ENCODE measurements around the gene EPN1.

Gene EPN1

DNA sequence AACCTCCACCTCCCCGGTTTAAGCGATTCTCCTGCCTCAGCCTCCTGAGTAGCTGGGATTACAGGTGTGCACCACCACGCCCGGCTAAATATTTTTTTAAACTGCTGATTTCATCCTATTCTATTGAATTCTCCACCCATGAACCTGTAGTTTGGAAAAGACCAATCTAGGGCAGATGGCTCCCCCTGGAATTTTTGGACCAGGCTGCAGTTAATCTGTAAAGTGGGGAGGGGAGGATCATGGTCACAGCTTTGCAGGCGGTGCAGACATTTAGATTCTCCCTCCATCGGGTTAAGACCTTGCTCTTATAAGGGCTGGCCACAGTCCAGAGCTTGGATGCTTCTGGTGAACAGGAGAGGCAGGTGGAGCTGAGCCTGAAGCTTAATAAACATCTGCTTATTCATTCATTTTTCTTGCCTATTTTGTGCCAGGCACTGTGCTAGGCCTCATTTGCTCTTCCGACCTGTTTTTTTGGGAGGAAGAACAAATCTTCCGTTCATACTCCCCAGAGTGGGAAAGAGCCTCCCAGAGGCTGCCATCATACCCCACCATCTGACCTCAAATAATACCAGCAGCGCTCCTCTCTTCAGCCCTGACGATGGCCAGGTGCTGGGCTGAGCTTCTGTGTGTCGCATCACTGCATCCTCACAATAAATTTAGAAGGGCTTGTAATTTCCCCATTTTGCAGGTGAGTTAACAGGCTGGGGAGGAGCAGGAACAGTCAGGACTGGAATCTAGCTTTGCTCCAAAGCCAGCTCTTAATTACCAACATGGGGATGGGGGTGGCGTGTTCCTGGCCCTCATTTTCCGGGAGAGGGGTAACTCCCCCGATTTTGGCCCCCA lies 27.9 kb upstream of the EPN1 start:
- DNase-seq = no peak

DNA sequence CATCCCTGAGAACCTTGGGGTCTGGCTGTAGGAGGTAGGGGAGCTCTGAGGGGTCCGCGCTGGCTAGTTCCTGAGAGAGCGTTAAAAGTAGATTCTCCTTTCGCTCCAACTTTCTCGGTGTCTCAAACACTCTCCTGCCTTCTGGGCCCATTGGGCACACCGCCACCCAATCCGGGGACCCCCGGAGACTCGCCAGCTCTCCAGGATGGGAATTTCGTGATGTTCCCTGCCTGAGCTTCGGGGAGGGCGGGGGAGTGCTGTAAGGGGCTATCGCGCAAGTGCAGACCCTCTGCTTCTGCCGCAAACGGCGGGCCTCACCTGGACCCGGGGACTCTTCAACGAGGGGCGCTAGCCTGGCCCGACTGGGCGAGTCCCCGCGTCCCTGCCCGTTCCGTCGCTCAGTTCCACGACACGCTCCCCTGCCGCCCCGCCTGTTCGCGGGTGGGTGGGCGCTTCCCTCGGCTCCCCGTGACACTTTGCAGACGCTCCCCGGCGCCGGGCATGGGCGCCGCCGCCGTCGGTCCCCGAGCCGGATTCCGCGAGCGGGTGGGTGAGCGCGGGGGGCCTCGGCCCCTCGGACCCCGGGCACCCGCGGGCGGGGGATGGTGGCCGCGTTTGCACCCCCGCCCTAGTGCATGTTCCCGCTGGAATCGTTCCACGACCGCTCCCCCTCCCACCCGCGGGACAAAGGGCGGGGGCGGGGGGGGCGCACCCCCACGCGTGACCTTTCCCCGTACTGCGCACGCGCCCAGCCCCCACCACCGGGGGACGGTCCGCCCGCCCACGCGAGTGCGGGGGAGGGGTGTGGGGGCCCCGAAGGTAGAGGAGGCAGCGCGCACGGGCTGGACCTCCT lies 27.1 kb upstream of the EPN1 start, which contains the start of gene CCDC106:
Gene CCDC106, plus strand, starts transcription at position 481 of the 853 bp plus-strand sequence. CDS start 835 bp downstream, outside the sequence.
- no peak for DNase-seq

DNA sequence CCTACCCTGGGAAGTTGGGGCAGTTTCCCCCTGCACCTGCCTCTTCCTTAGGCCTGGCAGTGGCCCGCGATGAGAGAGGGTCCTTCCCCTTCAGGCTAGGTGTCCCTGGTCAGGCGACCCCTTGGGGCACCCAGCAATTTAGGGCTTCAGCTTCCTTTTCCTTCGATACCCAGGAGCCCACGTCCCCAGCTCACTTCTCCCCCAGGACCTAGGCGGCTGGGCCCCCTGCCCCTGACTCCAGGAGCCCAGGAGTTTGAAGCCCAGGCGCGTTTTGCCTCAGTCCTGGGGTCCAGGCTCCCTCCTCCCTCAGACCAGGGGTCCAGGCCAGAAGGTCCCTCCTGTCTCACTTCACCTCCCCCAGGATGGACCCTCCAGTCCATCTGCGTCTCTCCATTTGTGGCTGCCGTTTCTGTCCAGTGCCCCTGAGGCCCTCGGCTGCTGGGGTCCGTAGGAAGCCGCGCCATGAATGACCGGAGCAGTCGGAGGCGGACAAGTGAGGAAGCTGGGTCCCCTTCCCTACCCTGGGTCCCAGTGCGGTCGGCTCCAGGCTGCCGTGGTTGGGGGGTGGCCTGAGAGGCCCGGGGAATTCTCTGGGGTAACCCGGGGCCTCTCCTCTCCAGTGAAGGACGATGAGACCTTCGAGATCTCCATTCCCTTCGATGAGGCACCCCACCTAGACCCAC lies 26.3 kb upstream of the EPN1 start:
- DNase-seq = no peak

DNA sequence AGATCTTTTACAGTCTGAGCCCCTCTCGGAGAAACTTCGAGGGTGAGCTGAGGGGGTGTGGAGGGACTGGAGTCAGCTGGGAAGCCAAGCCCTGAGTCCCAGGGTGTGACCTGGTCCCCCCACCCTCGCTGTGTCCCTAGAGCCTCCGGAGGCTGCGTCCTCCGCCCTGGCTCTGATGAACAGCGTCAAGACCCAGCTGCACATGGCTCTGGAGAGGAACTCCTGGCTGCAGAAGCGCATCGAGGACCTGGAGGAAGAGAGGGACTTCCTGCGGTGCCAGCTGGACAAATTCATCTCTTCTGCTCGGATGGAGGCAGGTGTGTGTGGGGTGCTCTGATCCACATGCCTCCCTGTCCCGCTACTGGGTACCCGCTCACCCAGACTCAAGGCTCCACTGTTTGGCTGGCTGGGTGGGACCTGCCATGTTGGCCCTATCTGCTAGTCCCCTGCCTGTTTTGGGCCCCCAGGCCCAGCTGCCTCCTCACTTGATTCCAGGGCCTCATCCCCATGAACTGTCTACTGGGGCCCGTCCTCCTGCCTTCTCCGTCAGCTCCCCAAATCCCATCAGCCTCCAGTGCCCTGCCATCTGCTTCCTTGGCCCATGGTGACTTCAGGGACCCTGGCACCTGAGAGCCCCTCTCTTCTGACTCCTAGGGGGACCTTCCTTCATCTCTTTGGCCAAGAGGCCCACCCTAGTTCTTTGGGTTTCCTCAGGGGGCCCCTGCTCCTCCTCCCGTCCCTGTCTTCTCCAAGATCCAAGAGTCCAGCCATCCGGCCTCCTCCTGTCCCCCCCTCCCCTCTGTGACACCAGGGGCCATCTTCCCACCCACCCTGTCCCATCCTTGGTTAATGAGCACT lies 25.5 kb upstream of the EPN1 start:
- DNase-seq = no peak

DNA sequence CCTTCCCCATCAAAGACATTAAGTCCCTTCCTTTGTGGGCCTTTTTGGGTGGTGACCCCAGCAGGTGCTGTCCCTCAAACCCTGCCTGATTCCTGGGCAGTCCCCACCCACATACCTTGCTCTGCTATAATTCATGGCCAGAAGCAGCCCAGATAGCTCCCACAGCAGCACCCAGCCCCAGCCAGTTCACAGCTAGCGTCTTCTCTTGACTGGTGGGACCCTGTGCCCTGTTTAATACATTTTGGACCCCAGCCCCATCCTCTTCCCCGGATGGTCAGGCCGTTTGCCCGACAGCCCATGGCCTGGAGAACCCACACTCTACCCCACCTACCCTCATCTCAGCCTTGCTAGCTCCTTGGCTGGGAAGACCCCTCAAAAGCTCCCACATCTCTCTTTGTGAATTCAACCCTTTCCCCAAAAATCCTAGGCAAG lies 24.9 kb upstream of the EPN1 start:
- no peak for DNase-seq

DNA sequence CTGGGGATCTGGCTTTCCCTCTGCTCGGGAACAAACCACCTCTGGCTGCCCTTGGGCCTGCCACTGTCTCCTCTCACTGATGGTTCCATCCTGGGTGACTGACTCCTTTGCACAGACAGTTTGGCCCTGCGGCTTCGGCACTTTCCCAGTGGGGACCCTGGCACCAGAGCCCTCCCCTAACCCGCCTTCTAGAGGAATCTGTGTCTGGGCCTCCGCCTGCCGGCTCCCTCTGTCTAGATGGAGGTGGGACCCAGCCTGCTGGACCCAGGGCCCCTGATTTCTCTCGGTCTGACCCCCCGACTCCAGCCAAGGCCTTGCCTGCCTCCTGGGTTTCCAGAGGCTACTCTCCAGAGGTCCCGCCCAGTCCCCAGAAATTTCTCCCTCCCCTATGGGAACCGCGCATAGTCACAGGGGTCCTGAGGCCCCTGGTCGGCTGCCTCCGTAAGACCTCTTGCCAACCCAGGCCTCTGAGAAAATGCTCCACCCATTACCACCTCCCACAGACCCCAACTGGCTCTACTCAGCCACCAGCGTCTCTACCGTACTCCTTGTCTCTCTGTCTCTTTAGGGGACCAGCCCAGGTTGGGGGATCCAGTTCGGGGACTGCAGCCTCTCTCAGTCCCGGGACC lies 24.3 kb upstream of the EPN1 start:
- DNase-seq = no peak

DNA sequence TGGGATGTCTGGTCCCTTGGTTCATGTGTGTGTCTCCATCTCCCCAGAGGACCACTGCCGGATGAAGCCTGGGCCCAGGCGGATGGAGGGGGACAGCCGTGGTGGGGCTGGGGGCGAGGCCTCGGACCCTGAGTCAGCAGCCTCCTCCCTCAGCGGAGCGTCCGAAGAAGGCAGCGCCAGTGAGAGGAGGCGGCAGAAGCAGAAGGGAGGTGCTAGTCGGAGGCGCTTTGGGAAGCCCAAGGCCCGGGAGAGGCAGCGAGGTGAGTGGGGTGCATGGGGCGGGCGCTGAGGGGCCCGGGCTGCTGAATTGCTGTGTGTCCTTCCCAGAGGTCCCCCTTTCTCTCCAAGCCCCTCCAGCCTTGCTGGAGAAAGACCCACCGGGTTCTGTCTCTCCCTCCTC lies 23.8 kb upstream of the EPN1 start:
- no peak for DNase-seq

DNA sequence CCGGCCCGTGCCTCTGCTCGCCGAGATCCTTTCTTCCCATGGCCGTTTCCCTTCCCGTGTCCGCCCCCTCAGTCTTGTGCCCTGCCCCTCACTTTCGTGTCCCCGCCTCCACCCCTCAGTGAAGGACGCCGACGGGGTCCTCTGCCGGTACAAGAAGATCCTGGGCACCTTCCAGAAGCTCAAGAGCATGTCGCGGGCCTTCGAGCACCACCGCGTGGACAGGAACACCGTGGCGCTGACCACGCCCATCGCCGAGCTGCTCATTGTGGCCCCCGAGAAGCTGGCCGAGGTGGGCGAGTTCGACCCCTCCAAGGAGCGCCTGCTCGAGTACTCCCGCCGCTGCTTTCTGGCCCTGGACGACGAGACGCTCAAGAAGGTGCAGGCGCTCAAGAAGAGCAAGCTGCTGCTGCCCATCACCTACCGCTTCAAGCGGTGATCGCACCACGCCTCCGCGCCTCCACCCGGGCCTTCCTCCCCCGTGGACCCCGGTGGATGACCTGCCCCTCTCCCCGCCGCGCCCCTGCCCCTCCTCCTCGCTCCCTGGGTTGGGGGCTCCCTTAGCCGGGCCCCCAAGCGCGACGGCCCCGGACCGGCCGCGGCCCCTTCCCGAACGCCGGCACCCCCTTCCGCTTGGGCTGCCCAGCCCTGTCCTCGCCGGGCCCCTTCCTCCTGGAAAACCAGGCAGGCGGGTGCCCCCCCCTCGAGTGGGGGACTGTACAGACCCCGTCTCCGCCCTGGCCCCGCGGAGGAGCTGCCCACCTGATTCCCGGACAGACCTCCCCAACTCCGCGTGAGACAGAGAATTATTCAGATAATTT lies 22.5 kb upstream of the EPN1 start:
- no peak for DNase-seq

DNA sequence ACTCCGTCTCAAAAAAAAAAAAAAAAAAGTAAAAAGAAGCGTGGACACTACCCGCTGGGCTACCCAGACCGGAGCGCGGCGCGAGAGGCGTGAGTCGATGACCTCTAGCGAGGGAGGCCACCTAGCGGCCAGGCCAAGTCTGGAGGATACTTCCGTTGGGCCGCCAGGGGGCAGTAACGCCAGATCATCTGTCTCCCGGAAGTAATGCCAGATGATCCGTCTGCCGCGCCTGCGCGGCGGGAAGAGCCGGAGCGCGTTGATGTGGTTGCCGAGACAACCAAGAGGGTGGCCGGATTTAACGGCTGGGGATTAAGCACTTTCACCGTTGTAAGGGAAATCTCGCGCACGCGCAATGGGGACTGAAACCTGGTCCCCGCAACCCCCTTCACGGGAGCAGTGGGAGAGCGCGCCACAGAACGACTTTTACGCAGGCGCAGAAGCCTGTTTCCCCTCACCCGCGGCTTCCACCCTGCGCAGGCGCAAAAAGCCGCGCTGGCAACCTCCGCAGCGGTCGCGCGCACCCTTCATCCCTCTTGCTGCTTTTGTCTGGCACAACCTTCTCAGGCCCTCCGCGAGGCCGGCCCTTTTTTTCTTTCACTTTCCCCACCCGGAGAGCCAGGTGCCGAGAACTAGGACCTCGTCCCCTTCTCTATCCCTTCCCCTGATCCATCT lies 21.2 kb upstream of the EPN1 start:
- DNase-seq = peak; percentile 93

DNA sequence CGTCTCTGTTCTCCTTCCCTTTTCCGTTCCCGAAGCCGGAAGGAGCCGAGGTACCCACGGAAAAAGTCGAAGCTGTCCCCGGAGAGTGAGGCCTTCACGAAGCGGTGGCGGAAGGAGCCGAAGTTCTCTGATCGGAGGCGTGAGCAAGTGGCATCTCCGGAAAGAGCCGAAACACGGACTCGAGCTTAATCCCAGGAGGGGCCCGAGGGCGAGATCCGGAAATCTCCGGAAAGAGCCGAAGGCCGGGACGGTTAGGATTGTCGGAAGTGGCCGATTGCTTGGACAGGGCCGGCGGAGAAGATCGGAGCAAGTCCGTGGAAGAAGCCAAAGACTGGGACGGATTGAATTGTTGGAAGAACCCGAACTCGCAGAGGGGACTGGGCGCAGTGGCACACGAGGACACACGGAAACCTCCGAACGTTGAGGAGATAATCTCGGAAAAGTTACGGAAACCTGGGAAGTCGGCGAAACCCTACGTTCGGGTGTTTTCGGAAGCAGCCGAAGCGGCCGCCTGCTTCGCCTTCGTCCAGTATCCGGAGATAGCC lies 20.6 kb upstream of the EPN1 start:
- DNase-seq = peak; percentile 96

DNA sequence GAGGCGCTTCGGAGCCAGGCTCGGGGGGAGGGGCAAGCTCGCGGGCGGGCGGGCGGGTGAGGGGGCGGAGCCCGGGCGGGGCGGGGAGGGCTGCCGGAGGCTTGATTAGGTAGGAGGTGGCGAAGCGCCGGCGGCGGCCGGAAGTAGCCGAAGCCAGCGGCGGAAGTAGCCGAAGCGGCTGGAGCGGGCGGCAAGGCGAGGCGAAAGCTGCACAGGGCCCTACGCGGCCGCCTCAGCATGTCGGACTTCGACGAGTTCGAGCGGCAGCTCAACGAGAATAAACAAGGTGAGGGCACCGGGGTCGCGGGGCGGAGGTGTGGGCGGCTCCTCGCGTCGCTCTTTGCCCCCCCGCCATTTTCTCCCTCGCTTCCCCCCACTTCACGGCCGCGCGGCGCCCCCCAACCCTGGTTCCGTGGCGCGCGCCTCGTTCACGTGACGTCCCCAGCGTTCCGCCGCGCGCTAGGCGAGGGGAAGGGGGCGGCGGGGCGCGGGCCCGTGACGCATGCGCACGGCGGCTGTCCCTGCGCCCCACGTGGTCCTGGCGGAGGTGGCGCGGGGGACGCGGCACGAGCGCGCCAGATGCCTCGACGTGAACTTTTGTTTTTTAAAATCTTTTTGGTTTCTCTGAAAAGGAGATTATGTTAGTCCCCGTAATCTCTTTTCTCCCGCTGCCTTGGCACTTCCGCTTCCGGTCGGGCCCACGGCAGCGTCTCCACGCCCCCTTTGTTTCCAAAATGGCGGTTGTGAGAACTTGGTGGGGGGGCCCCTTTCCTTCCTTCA lies 20.0 kb upstream of the EPN1 start, which contains the start of gene U2AF2:
Gene U2AF2, plus strand, starts transcription at position 168 of the 780 bp plus-strand sequence. Its CDS starts 70 bp downstream, at position 238.
- no peak for DNase-seq

DNA sequence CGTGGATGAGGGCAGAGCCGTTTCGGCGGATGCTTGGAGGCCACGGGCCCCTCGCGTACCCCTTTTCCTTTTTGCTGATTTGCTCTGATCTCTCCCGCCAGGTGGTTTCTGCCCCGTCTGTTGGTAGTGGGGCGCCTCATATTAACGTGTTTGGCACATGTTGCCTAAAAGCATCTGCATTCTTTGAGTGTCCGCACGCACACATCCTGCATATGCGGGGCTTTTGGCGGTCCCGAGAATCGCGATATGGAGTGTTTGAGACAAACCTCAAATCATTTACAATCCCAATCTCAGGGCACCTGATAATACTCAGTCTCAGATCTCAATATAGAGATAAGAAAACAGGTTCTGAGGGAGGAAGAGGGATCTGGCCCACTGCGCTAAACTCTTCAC lies 19.4 kb upstream of the EPN1 start:
- DNase-seq = no peak

DNA sequence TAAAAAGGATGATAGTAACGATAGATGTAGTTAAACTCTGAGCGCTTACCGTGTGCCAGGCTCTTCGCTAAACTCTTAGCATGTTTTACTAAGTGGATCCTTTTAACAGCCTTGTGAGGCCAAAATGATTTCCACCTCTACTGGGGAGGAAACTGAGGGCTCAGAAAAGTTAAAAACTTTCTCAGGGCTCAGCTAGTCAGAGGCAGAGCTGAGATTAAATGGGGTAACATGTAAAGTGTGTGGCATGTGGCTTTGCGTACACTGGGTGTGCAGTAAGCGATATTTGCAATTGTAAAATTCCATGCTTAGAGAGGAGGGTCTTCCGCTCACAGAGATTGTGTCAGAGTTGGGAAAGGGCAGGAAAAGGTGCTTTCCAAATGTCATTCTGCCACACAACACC lies 18.5 kb upstream of the EPN1 start:
- DNase-seq = no peak

DNA sequence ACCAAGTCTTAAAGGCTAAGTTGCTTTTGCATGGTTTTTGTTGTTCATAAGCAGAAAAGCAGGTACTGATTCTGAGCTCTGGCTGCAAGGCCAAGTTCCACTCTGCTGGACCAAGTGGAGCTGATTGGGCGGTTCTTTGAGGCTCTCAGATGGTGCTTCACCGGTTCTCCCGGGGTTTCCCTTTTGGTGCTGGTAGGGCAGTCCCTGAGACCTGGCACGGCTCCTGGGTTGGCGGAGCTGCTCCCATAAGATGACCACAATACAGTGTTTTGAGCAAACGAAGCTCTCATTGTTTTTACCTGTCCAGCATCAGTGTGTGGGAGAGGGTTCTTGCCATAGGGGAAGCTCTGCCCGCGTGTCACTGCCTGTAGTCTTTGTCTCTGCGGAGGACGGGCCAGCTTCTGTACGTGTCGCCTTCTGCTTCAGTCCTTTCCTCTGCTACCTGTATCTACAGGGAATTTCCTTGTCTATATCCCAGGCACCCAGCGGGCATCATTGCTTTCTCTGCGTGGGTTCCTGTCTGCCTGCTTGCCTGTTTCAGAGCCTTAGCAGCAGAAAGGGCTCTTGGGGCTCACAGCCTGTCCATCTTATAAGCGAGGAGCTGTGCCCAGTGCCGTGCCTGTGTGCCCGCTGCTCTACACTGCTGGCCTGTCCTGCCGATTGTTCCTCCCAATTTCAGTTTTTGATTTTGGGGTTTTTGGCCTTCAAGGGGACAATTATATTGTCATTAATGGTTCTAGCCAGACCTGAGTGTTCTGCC lies 17.9 kb upstream of the EPN1 start:
- no peak for DNase-seq

DNA sequence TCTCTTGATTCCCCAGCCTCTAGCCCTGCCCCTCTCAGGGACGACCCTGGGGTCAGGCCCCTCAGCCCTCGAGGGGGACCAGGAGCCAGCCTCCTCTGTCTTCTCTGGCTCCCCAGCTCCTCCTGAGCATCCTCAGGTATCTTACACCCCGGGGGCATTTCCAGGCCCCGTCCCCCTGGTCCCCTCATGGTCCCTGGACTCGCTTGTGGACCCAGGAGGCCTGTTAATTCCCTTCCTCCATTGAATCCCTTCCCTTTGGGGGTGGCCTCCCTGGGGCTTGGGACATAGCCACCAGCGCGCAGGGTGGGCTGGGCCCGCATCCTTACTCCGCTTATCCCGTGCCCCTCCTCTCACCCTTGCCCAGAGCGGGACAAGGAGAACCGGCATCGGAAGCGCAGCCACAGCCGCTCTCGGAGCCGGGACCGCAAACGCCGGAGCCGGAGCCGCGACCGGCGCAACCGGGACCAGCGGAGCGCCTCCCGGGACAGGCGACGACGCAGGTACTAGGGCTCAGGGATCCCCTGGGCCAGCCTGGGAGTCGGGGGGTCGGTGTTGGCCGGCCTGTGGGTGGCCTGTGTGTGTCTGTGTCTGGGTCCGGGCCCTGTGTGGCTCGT lies 16.1 kb upstream of the EPN1 start:
- DNase-seq = no peak

DNA sequence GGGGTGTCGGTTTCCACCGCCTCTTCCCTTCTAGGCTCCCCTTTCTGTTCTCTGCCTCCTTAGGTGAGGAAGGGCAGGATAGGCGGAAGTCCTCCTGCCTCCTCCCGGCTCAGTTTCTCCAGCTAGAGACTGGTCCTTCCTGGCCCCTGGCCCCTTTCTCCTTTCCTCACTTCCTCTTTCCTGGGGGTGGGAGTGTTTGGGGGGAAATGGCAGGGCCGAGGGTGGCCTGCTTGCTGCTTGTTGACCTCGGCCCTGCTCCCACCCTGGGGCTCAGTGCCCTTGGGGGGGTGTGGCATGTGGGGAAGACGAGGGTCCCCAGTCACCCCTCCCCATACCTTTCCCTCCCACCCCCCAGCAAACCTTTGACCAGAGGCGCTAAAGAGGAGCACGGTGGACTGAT lies 15.2 kb upstream of the EPN1 start:
- no peak for DNase-seq

DNA sequence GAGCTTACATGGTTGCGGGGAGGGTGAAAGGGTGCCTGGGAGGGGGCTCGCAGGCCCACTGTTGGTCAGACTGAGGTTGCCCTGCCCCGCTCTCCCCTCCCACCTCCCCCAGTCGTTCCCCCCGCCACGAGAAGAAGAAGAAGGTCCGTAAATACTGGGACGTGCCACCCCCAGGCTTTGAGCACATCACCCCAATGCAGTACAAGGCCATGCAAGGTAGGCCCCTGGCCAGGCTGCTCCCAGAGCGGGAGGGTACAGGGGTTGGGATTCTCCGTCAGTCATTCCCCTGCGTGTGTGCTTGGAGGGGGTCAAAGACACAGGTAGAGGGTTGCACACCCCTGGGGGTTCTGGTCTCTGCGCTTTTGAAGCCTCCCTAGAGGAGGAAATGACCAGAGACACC lies 14.6 kb upstream of the EPN1 start:
- DNase-seq = no peak

DNA sequence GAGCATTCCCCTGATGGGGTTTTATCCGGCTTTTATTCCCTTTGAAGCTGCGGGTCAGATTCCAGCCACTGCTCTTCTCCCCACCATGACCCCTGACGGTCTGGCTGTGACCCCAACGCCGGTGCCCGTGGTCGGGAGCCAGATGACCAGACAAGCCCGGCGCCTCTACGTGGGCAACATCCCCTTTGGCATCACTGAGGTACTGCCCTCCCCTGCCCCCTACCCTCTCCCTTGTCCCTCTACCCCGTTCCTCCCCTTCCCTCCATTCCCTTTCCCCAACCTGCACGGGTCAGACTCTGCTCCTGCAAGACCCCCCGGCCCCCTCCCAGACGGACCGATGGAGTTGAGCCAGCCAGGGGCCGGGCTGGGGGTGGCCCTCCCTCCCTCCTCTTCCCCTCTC lies 14.0 kb upstream of the EPN1 start:
- DNase-seq = no peak
